H7 (cell line): ENCODE measurements around the gene TRPM4. TPM values are rescaled to one million over a fixed set of nuclear protein-coding genes. Genes with fewer than 3 reads are reported as not detected.
A peak's percentile ranks its signal among the peaks of the same experiment; 100 is the strongest.
"Not testable (repeated sequence)": the region's sequence is repeated elsewhere in the genome, so short reads cannot be mapped to it uniquely, and the experiment has no call there.

ENCODE experiments used
- DNase-seq: peaks from one replicate; pipeline ENCODE4 v3.0.0; 2012
- H3K27me3 ChIP-seq: 2 replicates; pipeline ENCODE4 v1.6.0; 2011; ENCODE audit warnings: mild to moderate bottlenecking, low read length; ENCODE audit not compliant: control insufficient read depth, insufficient read depth
- H3K36me3 ChIP-seq: replicated peaks from 2 replicates; pipeline ENCODE4 v1.5.1; 2011; ENCODE audit warnings: low read length; ENCODE audit not compliant: control insufficient read depth, insufficient read depth
- H3K4me3 ChIP-seq: 2 replicates; pipeline ENCODE4 v1.5.1; 2011; ENCODE audit warnings: low read depth, mild to moderate bottlenecking, control low read depth, low read length, moderate library complexity; ENCODE audit not compliant: insufficient read depth
- total RNA-seq: library from RNA; depleted of rRNA; stranded (reverse); fragments of >200 nt; shearing (Covaris generic); gene quantifications from 2 replicates; pipeline ENCODE4 v1.2.3, GENCODE V29; 2014

The TRPM4 gene
- total RNA-seq, 1 experiment from 2014 or later, result 12.8 TPM

DNA sequence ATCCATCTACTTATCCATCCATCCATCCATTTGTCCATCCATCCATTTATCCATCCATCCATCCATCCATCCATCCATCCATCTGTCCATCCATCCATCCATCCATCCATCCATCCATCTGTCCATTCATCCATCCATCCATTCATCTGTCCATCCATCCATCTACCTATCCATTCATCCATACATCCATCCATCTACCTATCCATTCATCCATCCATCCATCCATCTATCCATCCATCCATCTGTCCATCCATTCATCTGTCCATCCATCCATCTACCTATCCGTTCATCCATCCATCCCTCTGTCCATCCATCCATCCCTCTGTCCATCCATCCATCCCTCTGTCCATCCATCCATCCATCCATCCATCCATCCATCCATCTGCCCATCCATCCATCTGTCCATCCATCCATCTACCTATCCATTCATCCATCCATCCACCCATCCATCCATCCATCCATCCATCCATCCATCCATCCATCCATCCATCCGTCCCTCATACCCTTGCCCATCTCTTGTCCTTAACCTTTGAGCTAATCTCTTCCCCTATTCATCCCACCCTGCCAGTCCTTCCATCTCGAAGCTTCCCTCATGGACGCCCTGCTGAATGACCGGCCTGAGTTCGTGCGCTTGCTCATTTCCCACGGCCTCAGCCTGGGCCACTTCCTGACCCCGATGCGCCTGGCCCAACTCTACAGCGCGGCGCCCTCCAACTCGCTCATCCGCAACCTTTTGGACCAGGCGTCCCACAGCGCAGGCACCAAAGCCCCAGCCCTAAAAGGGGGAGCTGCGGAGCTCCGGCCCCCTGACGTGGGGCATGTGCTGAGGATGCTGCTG, 24.6 kb downstream of the TRPM4 start:
- DNase-seq, H3K27me3 ChIP-seq, H3K36me3 ChIP-seq, H3K4me3 ChIP-seq: not testable (repeated sequence)

- DNase-seq, result peak; percentile 76
- no peak overlapping the region; the same call in 1 of the 2 replicates for H3K4me3 ChIP-seq
- no peaks in the 10 kb centered on the region for H3K27me3 ChIP-seq
- no peaks in the 10 kb centered on the region for H3K36me3 ChIP-seq
These were observed 25.3 kb downstream of the TRPM4 start for GRCh38 chr19:49182848-49183375.

DNA sequence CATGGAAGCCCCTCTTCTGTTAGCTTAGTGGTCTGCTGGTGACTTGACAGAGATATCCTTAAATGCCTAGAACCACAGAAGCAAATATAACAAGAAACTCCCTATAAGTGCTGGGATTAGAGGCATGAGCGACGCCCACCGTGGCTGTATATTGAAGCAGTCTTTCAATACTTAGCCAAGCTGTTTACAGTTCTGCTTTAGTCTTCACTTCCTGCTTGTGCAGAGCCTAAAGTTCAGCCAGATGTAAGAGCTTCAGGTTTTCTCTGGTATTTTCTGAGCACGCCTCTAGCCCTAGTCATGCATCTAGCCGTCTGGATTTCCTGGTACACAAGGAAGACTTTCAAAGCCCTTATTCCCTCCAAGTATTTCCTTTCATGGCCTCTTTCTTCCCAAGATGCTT, 28.5 kb downstream of the TRPM4 start:
- Histone ChIP-seq H3K4me3 (no peak overlapping the region), H3K36me3 (peaks cover 1% of the 10 kb centered on the region), H3K27me3 (no peaks in the 10 kb centered on the region)
- DNase-seq, result no peak

- Histone ChIP-seq H3K36me3 (peaks cover 1% of the 10 kb centered on the region), H3K4me3 (no peak overlapping the region), H3K27me3 (peaks cover 3% of the 10 kb centered on the region; the same call in 1 of the 2 replicates)
- peak; percentile 91 for DNase-seq
These were observed 31.1 kb downstream of the TRPM4 start for GRCh38 chr19:49188626-49189200.

DNA sequence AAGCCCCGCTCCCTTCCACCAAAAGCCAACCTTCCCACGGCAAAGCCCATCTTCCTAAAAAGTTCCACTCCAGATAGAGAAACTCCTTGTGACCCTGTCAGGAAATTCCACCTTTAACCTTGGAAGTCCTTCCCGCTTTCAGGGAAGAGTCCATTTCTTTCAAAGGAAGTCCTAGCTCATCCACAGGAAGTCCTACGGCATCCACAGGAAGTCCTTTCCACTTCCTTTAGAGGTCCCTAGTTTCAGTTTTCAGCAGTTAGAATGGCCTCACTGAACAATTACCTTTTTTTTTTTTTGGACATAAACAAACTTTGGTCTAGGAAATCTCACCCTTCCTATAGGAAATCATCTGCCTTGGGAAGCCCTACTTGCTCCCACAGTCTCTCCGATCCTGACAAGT, 31.7 kb downstream of the TRPM4 start:
- Histone ChIP-seq H3K4me3 (no peak overlapping the region), H3K27me3 (peaks cover 3% of the 10 kb centered on the region; the same call in 1 of the 2 replicates), H3K36me3 (peaks cover 1% of the 10 kb centered on the region)
- no peak for DNase-seq

- Histone ChIP-seq H3K27me3 (peaks cover 3% of the 10 kb centered on the region; the same call in 1 of the 2 replicates), H3K4me3 (no peak overlapping the region), H3K36me3 (peaks cover 1% of the 10 kb centered on the region)
- no peak for DNase-seq
These were observed 33.2 kb downstream of the TRPM4 start for GRCh38 chr19:49190781-49191180.

DNA sequence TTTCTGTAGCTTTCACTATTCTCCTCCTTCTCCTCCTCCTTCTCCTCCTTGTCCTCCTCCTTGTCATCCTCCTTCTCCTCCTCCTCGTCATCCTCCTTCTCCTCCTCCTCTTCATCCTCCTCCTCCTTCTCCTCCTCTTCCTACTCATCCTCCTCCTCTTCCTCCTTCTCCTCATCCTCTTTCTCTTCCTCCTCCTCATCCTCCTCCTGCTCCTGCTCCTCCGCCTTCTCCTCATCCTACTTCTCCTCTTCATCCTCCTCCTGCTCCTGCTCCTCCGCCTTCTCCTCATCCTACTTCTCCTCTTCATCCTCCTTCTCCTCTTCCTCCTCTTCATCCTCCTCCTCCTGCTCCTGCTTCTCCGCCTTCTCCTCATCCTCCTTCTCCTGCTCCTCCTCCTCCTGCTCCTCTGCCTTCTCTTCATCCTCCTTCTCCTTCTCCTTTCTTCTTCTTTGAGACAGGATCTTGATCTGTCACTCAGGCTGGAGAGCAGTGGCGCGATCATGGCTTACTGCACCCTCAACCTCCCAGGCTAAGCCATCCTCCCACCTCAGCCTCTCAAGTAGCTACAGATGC, 36.3 kb downstream of the TRPM4 start:
- H3K36me3 ChIP-seq, result peaks cover 1% of the 10 kb centered on the region
- H3K27me3 ChIP-seq, result peaks cover 3% of the 10 kb centered on the region; the same call in 1 of the 2 replicates
- H3K4me3 ChIP-seq, result no peak overlapping the region
- DNase-seq, result no peak

DNA sequence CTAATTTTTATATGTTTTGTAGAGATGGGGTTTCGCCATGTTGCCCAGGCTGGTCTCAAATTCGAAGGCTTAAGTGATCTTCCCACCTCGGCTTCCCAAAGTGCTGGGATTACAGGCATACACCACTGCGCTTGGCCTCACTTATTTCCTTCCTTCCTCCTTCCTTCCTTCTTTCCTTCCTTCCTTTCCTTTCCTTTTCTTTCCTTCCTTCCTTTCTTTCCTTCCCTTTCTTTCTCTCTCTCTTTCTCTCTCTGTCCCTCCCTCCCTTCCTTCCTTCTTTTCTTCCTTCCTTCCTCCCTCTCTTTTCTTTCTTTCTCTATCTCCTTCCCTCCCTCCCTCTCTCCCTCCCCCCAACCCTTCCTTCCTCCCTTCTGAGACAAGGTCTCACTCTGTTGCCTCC, 36.8 kb downstream of the TRPM4 start:
- Histone ChIP-seq H3K27me3 (peaks cover 3% of the 10 kb centered on the region; the same call in 1 of the 2 replicates), H3K36me3 (peaks cover 1% of the 10 kb centered on the region), H3K4me3 (no peak overlapping the region)
- DNase-seq, result no peak

DNA sequence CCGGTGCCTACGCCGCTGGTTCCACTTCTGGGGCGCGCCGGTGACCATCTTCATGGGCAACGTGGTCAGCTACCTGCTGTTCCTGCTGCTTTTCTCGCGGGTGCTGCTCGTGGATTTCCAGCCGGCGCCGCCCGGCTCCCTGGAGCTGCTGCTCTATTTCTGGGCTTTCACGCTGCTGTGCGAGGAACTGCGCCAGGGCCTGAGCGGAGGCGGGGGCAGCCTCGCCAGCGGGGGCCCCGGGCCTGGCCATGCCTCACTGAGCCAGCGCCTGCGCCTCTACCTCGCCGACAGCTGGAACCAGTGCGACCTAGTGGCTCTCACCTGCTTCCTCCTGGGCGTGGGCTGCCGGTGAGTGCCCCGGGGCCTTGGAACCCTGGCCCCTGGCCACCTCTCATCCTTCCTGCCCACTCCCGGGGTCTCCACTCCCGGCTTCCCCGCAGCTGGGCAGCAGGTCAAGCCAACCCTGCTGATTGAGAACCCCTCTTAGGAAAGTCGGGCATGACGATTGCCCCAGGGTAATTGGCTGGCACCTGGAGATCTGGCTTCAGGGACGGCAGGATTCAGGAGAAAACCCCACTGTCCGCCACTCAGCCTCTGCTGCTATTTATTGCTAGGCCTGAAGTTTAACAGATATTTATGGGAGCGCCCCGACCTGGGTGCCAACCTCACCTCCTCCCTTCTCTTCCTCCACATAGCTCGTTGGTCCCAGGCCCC, 39.1 kb downstream of the TRPM4 start:
- peak; percentile 55 for DNase-seq
- no peaks in the 10 kb centered on the region for H3K36me3 ChIP-seq
- H3K4me3 ChIP-seq, result no peak overlapping the region
- peaks cover 3% of the 10 kb centered on the region; the same call in 1 of the 2 replicates for H3K27me3 ChIP-seq

- H3K4me3 ChIP-seq, result no peak overlapping the region
- no peaks in the 10 kb centered on the region for H3K36me3 ChIP-seq
- H3K27me3 ChIP-seq, result no peaks in the 10 kb centered on the region; the same call in 1 of the 2 replicates
- DNase-seq, result peak; percentile 85
These were observed 42.8 kb downstream of the TRPM4 start for GRCh38 chr19:49200238-49200862.

GRCh38 chr19:49201042-49201441, 43.5 kb downstream of the TRPM4 start:
- no peaks in the 10 kb centered on the region; the same call in 1 of the 2 replicates for H3K27me3 ChIP-seq
- no peak for DNase-seq
- no peaks in the 10 kb centered on the region for H3K36me3 ChIP-seq
- no peak overlapping the region for H3K4me3 ChIP-seq

GRCh38 chr19:49205114-49205513, 47.5 kb downstream of the TRPM4 start:
- DNase-seq, result no peak
- Histone ChIP-seq H3K36me3 (no peaks in the 10 kb centered on the region), H3K27me3 (no peaks in the 10 kb centered on the region), H3K4me3 (no peak overlapping the region)

DNA sequence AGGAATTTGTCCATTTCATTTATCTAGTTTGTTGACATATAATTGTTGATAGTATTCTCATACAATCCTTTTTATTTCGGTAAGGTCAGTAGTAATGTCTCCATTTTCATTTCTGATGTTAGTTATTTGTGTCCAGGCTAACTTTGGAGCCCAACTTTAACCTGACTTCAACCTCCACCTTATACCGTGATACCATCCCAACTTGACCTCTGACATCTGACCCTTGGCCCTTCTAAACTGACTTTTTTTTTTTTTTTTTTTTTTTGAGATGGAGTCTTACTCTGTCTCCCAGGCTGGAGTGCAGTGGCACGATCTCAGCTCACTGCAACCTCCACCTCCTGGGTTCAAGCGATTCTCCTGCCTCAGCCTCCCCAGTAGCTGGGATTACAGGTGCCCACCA, 51.9 kb downstream of the TRPM4 start:
- DNase-seq, H3K4me3 ChIP-seq: not testable (repeated sequence)

More for the DNA sequence above, 51.9 kb downstream of the TRPM4 start:
- not testable (repeated sequence) for H3K36me3 ChIP-seq, H3K27me3 ChIP-seq
